Measurements from ENCODE around the gene ELMO1. TPM values are rescaled to one million over a fixed set of nuclear protein-coding genes. Genes with fewer than 3 reads are reported as not detected.

ELMO1 gene
- total and polyA plus RNA-seq, 4 donors, result 10.1 to 183 (median 34.4) TPM

GRCh38 chr7:36868727-36869411 lies 579.8 kb downstream of the ELMO1 start:
- Histone ChIP-seq H3K4me3 (no peak overlapping the region), H3K4me1 (ENCODE audit: control insufficient read depth in 5 of 5, insufficient read depth in 5 of 5, low read length in 5 of 5) (no peaks in the 10 kb centered on the region), H3K27ac (ENCODE audit: low read depth in 1 of 2, low read length in 1 of 2) (no peak overlapping the region), H3K9me3 (ENCODE audit: control insufficient read depth in 4 of 4, insufficient read depth in 3 of 4, low read length in 3 of 4) (peaks cover 0 to 2% (median 0%) of the 10 kb centered on the region in 4 donors), H3K27me3 (ENCODE audit: control insufficient read depth in 3 of 3, insufficient read depth in 3 of 3, low read length in 2 of 3) (no peaks in the 10 kb centered on the region), H3K9ac (ENCODE audit: insufficient read depth in 1 of 2, low read length in 2 of 2) (no peak overlapping the region), H3K36me3 (ENCODE audit: control insufficient read depth in 4 of 4, insufficient read depth in 4 of 4, low read length in 4 of 4) (peaks cover 4 to 30% (median 12%) of the 10 kb centered on the region in 4 donors)
- WGBS, 2 donors, result 94 to 95% methylated on average over 7 of the region's 7 CpGs
- DNase-seq (no peak), ATAC-seq (ENCODE audit: insufficient read depth, low FRiP score) (no peak)
- TF ChIP-seq CTCF (IDR thresholded peaks at IDR 0.05; ENCODE audit: control extremely low read depth, extremely low read depth), result no peak

GRCh38 chr7:36865019-36865418 lies 583.6 kb downstream of the ELMO1 start:
- Histone ChIP-seq H3K9me3 (ENCODE audit: control insufficient read depth in 4 of 4, insufficient read depth in 3 of 4, low read length in 3 of 4) (no peaks in the 10 kb centered on the region), H3K27me3 (ENCODE audit: control insufficient read depth in 3 of 3, insufficient read depth in 3 of 3, low read length in 2 of 3) (no peaks in the 10 kb centered on the region), H3K36me3 (ENCODE audit: control insufficient read depth in 4 of 4, insufficient read depth in 4 of 4, low read length in 4 of 4) (peaks cover 4 to 19% (median 9%) of the 10 kb centered on the region in 4 donors), H3K27ac (ENCODE audit: low read depth in 1 of 2, low read length in 1 of 2) (no peak overlapping the region), H3K9ac (ENCODE audit: insufficient read depth in 1 of 2, low read length in 2 of 2) (no peak overlapping the region), H3K4me3 (no peak overlapping the region), H3K4me1 (ENCODE audit: control insufficient read depth in 5 of 5, insufficient read depth in 5 of 5, low read length in 5 of 5) (no peaks in the 10 kb centered on the region)
- 82 to 92% methylated on average over 3 of the region's 3 CpGs for WGBS, 2 donors
- ATAC-seq (ENCODE audit: insufficient read depth, low FRiP score), result no peak
- DNase-seq, result no peak
- no peak for TF ChIP-seq CTCF (IDR thresholded peaks at IDR 0.05; ENCODE audit: control extremely low read depth, extremely low read depth)

GRCh38 chr7:36863901-36864701 lies 584.6 kb downstream of the ELMO1 start:
- no peak overlapping the region for H3K27ac ChIP-seq (ENCODE audit: low read depth in 1 of 2, low read length in 1 of 2)
- no peak for ATAC-seq (ENCODE audit: insufficient read depth, low FRiP score)
- H3K9ac ChIP-seq (ENCODE audit: insufficient read depth in 1 of 2, low read length in 2 of 2), result no peak overlapping the region
- DNase-seq, result no peak
- H3K4me1 ChIP-seq (ENCODE audit: control insufficient read depth in 5 of 5, insufficient read depth in 5 of 5, low read length in 5 of 5), result no peaks in the 10 kb centered on the region
- H3K27me3 ChIP-seq (ENCODE audit: control insufficient read depth in 3 of 3, insufficient read depth in 3 of 3, low read length in 2 of 3), result no peaks in the 10 kb centered on the region
- H3K9me3 ChIP-seq (ENCODE audit: control insufficient read depth in 4 of 4, insufficient read depth in 3 of 4, low read length in 3 of 4), result no peaks in the 10 kb centered on the region
- TF ChIP-seq CTCF (IDR thresholded peaks at IDR 0.05; ENCODE audit: control extremely low read depth, extremely low read depth), result no peak
- H3K36me3 ChIP-seq (ENCODE audit: control insufficient read depth in 4 of 4, insufficient read depth in 4 of 4, low read length in 4 of 4), result peaks cover 0 to 14% (median 9%) of the 10 kb centered on the region in 4 donors
- H3K4me3 ChIP-seq, result no peak overlapping the region
- 61 to 75% methylated on average over 10 of the region's 10 CpGs for WGBS, 2 donors

Data from lung (tissue), 12 donors.